ENCODE data around the gene PEX26.
"Not testable (repeated sequence)": the region's sequence is repeated elsewhere in the genome, so short reads cannot be mapped to it uniquely, and the experiment has no call there.

The PEX26 gene

GRCh38 chr22:18119409-18120110 lies 41.8 kb downstream of the PEX26 start:
- no peak for DNase-seq

DNA sequence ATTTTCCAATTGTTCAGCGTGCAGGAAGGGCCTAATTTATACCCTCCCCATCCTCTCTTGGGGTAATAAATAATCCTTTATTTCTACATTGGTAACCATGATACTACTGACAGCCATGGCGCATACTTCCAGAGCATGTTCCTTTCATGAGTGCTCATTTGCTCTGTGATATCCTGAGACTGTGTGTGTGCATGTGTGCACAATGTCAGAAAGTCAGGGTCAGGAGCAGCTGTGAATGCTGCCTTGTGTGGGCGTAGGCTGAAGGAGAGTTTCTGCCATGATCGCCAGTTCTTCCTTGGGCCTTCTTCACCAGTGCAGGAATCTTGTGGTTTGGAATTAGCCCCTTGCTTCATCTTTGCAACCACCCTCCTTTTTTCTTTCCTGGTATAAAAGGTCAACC lies 43.1 kb downstream of the PEX26 start:
- no peak for DNase-seq

DNA sequence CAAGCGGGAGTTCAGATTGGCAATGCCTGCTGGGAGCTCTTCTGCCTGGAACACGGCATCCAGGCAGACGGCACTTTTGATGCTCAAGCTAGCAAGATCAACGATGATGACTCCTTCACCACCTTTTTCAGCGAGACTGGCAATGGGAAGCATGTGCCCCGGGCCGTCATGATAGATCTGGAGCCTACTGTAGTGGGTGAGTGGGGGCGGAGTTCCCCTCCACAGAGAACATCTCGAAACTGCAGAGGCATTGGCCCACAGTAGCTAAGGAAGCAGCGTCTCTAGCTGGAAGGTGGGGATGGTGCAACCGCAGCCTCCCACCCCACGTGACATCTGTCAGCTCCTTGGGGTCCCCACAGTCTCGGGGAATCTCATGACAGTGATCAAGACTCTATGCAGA lies 43.7 kb downstream of the PEX26 start:
- DNase-seq, result no peak

GRCh38 chr22:18121954-18122554 lies 44.3 kb downstream of the PEX26 start:
- no peak for DNase-seq

GRCh38 chr22:18123476-18124025 lies 45.8 kb downstream of the PEX26 start:
- DNase-seq, result not testable (repeated sequence)

- DNase-seq, result no peak
These were observed 48.8 kb downstream of the PEX26 start for GRCh38 chr22:18126606-18127005.

DNA sequence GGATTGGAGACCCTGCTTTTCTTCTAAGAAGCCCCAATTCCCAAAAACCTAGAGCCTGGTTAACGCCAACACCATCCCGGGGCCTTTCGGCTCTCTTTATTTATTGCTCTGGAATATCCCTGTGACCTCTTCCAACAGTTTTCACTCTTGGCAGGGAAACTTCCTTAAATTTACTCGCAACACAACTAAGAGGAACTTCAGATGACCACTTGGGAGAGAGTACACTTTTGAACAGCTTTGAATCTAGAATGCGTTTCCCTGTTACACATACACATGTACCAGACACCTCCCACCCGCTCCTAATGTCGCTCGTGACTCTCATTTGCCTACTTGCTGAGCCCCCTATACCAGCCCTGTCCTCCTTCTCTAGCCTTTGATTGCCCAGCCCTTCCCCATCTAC lies 52.2 kb downstream of the PEX26 start:
- DNase-seq, result no peak

DNA sequence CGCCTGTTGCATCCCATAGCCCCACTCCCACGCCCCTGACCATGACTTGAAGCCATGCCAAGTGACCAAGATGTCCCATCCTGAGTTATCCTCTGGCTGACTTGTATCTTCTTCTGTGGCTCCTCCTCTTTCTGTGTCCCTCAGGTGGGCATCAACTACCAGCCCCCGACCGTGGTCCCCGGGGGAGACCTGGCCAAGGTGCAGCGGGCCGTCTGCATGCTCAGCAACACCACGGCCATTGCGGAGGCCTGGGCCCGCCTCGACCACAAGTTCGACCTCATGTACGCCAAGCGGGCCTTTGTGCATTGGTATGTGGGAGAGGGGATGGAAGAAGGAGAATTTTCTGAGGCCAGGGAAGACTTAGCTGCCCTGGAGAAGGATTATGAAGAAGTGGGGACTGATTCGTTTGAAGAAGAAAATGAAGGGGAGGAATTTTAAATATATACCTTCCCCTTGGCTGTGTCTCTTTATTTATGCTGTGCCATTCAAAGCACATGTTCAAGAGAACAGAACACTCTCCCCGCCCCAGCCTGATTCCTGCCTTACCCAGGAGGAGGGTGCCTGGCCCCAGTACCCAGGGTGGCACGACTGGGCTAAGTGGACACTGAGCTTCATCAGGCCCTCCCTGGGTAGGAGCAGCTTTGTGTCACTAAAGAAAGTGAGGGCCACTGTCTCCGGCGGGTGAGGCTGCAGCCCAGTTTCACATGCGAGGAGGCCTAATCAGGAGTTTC lies 53.1 kb downstream of the PEX26 start:
- no peak for DNase-seq

DNA sequence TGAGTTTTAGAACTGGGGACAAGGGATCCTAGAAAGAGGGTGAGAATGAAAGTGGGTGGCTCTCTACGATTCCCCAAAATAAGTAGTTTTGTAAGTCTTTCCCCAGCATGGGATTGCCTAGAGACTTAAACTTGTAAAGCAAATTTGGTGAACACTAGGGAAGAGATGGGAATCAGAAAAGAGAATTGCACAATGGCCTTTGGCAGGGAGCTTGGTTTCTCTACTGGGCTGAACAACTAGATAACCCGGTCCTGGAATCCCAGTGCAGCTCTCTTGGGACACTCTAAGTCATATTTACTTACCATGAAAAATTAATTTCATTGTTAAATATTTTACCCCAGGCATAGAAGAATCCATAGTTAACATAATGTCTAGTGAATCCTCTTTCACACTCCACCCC lies 55.7 kb downstream of the PEX26 start:
- no peak for DNase-seq

DNA sequence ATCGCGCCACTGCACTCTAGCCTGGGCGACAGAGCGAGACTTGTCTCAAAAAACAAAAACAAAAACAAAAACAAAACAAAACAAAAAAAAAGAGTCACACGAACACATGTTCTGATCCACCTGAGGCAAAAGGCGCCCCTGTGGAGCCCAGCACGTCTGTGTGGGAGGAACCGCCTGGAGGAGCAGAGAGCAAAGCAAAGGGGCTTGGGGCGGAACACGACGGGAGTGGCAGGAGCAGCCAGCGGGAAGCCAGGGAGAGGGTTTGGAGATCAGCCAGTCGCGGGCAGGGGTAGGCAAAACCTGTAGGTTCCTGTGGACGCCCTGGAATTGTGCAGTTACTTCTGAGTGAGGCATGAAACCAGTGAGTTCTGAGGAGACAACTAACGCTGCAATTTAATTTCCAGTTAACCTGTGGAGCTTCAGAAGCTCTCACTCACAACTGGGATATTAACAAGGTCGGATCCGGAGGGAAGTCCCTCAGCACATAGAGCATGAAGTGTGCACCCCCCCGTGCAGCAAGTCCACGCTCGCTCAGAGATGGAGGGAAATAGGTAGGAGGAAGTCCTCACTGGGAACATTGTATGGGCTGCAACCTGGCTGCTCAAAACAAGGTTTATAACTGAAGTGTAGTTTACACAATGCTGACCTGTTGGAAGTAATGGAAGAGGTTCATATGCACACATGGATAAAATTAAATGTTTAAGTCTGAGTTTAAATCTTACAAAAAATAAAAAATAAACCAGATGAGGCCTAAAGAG lies 59.0 kb downstream of the PEX26 start:
- no peak for DNase-seq

DNA sequence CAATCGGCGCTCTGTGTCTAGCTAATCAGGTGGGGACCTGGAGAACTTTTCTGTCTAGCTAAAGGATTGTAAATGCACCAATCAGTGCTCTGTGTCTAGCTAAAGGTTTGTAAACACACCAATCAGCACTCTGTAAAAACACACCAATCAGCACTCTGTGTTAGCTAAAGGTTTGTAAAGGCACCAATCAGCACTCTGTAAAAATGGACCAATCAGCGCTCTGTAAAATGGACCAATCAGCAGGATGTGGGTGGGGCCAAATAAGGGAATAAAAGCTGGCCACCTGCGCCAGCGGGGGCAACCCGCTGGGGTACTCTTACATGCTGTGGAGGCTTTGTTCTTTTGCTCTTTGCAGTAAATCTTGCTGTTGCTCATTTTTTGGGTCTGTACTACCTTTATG lies 63.2 kb downstream of the PEX26 start:
- DNase-seq, result not testable (repeated sequence)

- DNase-seq, result no peak
These were observed 66.3 kb downstream of the PEX26 start for GRCh38 chr22:18144105-18144504.

DNA sequence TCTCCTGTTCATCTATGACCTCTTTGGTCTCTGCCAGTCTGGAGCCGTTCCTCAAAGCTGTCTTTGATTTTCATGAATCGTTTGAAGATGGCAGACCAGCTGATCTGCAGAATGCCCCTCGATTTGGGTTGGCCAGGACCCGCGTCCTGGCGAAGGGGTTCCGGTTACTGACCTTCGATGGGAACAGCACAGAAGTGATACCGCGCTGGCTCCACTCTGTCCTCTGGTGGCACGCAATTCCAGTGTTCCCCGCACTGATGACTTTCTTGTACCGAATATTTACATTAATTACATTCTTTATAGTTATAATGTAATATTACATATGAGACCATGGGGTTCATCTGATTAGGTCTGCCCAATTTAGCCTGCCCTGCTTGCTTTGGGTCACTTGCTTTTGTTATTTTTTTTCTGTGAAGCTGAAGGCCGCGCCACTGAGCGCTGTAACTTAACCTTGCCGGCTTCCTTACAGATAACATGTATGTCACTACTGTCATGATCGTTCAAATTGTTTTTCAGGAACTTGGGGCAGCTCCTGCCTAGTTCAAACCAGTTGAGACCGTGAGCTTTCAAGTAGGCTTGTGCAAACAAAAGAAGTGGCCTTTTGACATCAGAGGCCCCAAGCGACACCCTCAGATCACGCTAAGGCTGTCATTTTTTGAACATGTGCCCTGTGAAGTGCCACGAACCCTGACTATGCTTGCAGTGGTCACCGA lies 68.0 kb downstream of the PEX26 start:
- DNase-seq, result no peak

DNA sequence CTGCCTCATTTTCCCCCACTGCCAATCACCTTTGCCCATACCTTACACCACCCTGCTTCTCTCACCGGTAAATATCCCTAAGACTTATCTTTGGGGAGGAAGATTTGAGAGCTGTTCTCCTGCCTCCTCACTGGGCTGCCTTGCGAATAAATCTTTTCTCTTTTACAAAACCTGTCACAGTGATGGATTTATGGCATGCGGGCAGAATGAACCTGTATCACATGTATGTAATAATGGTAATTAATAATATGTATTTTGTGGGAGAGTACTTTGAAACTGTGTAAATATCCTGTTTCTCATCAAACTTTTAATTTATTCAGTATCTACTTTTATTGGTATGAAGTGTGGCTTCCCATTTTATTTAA lies 68.6 kb downstream of the PEX26 start:
- DNase-seq, result no peak

GRCh38 chr22:18147791-18148190 lies 70.0 kb downstream of the PEX26 start:
- DNase-seq, result no peak

- no peak for DNase-seq
These were observed 70.6 kb downstream of the PEX26 start for GRCh38 chr22:18148293-18148965.

- no peak for DNase-seq
These were observed 74.7 kb downstream of the PEX26 start for GRCh38 chr22:18152519-18152918.

GRCh38 chr22:18154821-18155390 lies 77.1 kb downstream of the PEX26 start:
- no peak for DNase-seq

Measured in C1 segment of cervical spinal cord (tissue), 14 donors.